Smooth muscle cell (in vitro differentiated cells): ENCODE measurements around the gene OBI1. TPM values are rescaled to one million over a fixed set of nuclear protein-coding genes. Genes with fewer than 3 reads are reported as not detected.

ENCODE experiments used
- DNase-seq: peaks from one replicate; lab custom pipeline; 2025; ENCODE audit not compliant: unreplicated experiment; lab: John Stamatoyannopoulos, UW
- H2AFZ ChIP-seq: fragments of 200-600 bp; sonication (generic); 2 replicates; pipeline ENCODE4 v1.6.0; 2016; ENCODE audit warnings: antibody characterized with exemption, low read depth, mild to moderate bottlenecking
- H3F3A ChIP-seq: fragments of 200-600 bp; sonication (generic); 2 replicates; pipeline ENCODE4 v1.6.0; 2017; ENCODE audit warnings: antibody characterized with exemption, low read depth
- H3K27ac ChIP-seq: fragments of 200-600 bp; sonication (generic); 2 replicates; pipeline ENCODE4 v1.5.1; 2016; ENCODE audit warnings: low read depth, mild to moderate bottlenecking
- H3K27me3 ChIP-seq: fragments of 200-600 bp; sonication (generic); 2 replicates; pipeline ENCODE4 v1.6.1; 2016; ENCODE audit warnings: low read depth, mild to moderate bottlenecking
- H3K36me3 ChIP-seq: fragments of 200-600 bp; sonication (generic); 2 replicates; pipeline ENCODE4 v1.5.1; 2016; ENCODE audit warnings: low read depth
- H3K4me1 ChIP-seq: fragments of 200-600 bp; sonication (generic); 2 replicates; pipeline ENCODE4 v1.5.1; 2016; ENCODE audit warnings: low read depth
- H3K4me2 ChIP-seq: fragments of 200-600 bp; sonication (generic); 2 replicates; pipeline ENCODE4 v1.6.0; 2016; ENCODE audit warnings: mild to moderate bottlenecking
- H3K4me3 ChIP-seq: fragments of 200-600 bp; sonication (generic); 2 replicates; pipeline ENCODE4 v1.5.1; 2016; ENCODE audit warnings: mild to moderate bottlenecking
- H3K79me2 ChIP-seq: fragments of 200-600 bp; sonication (generic); 2 replicates; pipeline ENCODE4 v1.6.0; 2016; ENCODE audit warnings: low read depth, mild to moderate bottlenecking
- H3K9ac ChIP-seq: fragments of 200-600 bp; sonication (generic); 2 replicates; pipeline ENCODE4 v1.6.0; 2016; ENCODE audit warnings: low read depth
- H3K9me3 ChIP-seq: fragments of 200-600 bp; sonication (generic); replicated peaks from 2 replicates; pipeline ENCODE4 v1.5.1; 2016; ENCODE audit warnings: low read depth
- H4K20me1 ChIP-seq: fragments of 200-600 bp; sonication (generic); 2 replicates; pipeline ENCODE4 v1.6.0; 2016; ENCODE audit warnings: low read depth
- WGBS: methylation state at CpG from one replicate; pipeline ENCODE4 v1.1.7; 2016; ENCODE audit warnings: low lambda C conversion rate; 5-methylcytosine and 5-hydroxymethylcytosine counted together
- polyA plus RNA-seq: library from polyadenylated mRNA; unstranded; fragments of >200 nt; fragmentation: Nextera tagmentation; extraction: Ambion mirVana; gene quantifications from 2 replicates; pipeline ENCODE4 v1.2.1, GENCODE V29; 2016
- total RNA-seq: library from RNA; depleted of rRNA; stranded (reverse); fragments of >200 nt; gene quantifications from 2 replicates; pipeline ENCODE4 v1.2.3, GENCODE V29; 2014
- TF ChIP-seq, protein P1 (sequence below): fragments of 200-600 bp; sonication (generic); IDR thresholded peaks from 2 replicates; pipeline ENCODE4 v1.5.1; 2017; ENCODE audit warnings: borderline replicate concordance, mild to moderate bottlenecking, antibody characterized with exemption; ENCODE audit not compliant: insufficient read depth, poor library complexity, severe bottlenecking

The OBI1 gene
- total and polyA plus RNA-seq, 2 experiments from 2014 or later, result 7.0 to 15.2 TPM

DNA sequence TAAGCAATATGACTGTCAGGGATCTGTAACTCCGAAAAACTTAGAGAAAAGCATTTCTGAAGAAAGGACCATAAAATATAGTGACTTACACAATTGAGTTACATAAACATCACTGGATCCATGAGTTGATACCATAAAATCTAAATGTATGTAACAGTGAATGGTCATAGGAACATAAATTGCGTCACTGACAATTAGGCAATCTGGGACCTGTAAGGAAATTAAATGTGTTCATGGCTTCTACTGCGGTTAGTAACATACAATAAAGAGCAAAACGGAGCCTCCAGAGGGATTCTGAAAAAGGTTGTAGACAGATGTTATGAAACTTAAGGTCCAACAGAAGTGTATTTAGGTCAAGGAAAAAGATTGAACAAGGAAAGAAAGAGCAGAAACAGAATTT lies 82.7 kb downstream of the OBI1 start:
- no peaks in the 10 kb centered on the region for H3F3A ChIP-seq
- H3K4me1 ChIP-seq, result no peaks in the 10 kb centered on the region
- H3K9ac ChIP-seq, result no peak overlapping the region
- TF ChIP-seq, protein P1, sequence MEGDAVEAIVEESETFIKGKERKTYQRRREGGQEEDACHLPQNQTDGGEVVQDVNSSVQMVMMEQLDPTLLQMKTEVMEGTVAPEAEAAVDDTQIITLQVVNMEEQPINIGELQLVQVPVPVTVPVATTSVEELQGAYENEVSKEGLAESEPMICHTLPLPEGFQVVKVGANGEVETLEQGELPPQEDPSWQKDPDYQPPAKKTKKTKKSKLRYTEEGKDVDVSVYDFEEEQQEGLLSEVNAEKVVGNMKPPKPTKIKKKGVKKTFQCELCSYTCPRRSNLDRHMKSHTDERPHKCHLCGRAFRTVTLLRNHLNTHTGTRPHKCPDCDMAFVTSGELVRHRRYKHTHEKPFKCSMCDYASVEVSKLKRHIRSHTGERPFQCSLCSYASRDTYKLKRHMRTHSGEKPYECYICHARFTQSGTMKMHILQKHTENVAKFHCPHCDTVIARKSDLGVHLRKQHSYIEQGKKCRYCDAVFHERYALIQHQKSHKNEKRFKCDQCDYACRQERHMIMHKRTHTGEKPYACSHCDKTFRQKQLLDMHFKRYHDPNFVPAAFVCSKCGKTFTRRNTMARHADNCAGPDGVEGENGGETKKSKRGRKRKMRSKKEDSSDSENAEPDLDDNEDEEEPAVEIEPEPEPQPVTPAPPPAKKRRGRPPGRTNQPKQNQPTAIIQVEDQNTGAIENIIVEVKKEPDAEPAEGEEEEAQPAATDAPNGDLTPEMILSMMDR, result no peak
- no peaks in the 10 kb centered on the region for H3K9me3 ChIP-seq
- no peaks in the 10 kb centered on the region for H3K36me3 ChIP-seq
- H3K27me3 ChIP-seq, result peaks cover 25% of the 10 kb centered on the region
- no peak overlapping the region for H3K4me2 ChIP-seq
- no peak overlapping the region for H2AFZ ChIP-seq
- H3K4me3 ChIP-seq, result no peak overlapping the region
- H3K79me2 ChIP-seq, result no peaks in the 10 kb centered on the region
- H3K27ac ChIP-seq, result no peak overlapping the region
- 92% methylated on average over 4 of the region's 4 CpGs for WGBS
- DNase-seq, result no peak
- no peaks in the 10 kb centered on the region for H4K20me1 ChIP-seq

DNA sequence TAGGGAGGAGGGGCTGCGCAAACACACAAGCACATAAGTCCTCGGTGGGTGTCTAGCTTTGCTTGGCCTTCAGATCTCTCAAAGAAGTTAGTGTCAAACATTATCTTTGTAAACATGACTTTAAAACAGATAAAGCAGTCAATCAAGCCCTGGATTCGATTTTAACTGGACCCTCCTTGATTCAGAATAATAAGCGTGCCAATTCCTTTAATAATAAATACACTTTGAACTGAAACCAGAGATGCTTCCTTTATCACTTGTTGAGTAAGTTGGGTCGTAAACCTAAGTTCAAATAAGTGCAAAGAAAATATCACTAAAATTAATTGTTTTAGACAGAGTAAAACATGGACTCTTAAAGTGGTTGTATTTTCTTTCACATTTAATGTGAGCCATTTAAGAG lies 86.5 kb downstream of the OBI1 start:
- TF ChIP-seq, protein P1, result no peak
- Histone ChIP-seq H3K27me3 (peaks cover 8% of the 10 kb centered on the region), H3K4me1 (no peaks in the 10 kb centered on the region), H3K36me3 (no peaks in the 10 kb centered on the region), H3K27ac (no peak overlapping the region), H3K9me3 (no peaks in the 10 kb centered on the region), H3K4me3 (no peak overlapping the region), H2AFZ (no peak overlapping the region), H3K9ac (no peak overlapping the region), H3F3A (no peaks in the 10 kb centered on the region), H4K20me1 (no peaks in the 10 kb centered on the region), H3K79me2 (no peaks in the 10 kb centered on the region), H3K4me2 (no peak overlapping the region)
- DNase-seq, result no peak
- 85% methylated on average over 5 of the region's 5 CpGs for WGBS

DNA sequence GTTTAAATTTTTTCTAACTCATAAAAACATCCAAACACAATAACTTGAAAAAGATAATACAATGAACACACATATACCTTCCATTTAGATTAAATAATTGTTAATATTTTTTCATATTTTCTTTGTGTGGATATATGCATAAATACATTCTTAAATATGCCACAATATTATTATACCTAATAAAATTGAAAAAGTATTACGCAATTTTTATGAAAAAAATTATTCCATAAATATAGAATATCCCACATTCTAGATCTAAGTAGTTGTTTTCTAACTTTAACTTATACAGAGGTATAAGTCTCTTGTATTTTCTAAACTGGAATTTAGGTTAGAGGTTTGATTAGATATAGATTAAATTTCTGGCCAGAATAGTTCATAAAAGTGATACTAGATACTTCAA lies 89.9 kb downstream of the OBI1 start:
- Histone ChIP-seq H3K79me2 (no peaks in the 10 kb centered on the region), H3K4me3 (no peak overlapping the region)
- TF ChIP-seq, protein P1, result no peak

DNA sequence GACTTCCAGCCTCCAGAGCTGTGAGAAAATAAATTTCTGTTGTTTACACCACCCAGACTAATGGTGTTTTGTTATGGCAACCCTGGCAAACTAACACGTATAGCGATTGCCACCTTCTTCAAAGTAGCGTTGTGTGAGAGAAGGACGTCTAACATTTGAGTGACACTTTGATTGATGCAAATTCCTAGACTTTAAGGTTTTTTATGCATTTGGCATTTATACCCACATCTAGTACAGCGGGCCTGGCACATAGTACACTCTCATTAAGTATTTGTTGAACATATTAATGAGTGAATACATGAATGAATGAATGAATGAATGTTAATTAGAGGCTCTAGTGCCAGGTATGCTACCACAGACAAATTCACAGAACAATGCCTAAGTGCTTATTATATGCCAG lies 92.3 kb downstream of the OBI1 start:
- Histone ChIP-seq H3K36me3 (no peaks in the 10 kb centered on the region), H3K4me1 (no peaks in the 10 kb centered on the region), H3K9ac (no peak overlapping the region), H3F3A (no peaks in the 10 kb centered on the region), H3K27ac (no peak overlapping the region), H3K9me3 (no peaks in the 10 kb centered on the region), H3K4me3 (no peak overlapping the region), H3K27me3 (peaks cover 13% of the 10 kb centered on the region), H2AFZ (no peak overlapping the region), H4K20me1 (no peaks in the 10 kb centered on the region), H3K4me2 (no peak overlapping the region), H3K79me2 (no peaks in the 10 kb centered on the region)
- 88% methylated on average over 5 of the region's 5 CpGs for WGBS
- DNase-seq, result no peak
- TF ChIP-seq, protein P1, result no peak

More for the DNA sequence above, 89.9 kb downstream of the OBI1 start:
- Histone ChIP-seq H3K4me1 (no peaks in the 10 kb centered on the region), H3K4me2 (no peak overlapping the region), H3K9me3 (no peaks in the 10 kb centered on the region), H3K27me3 (peaks cover 4% of the 10 kb centered on the region), H3K27ac (no peak overlapping the region), H2AFZ (no peak overlapping the region), H4K20me1 (no peaks in the 10 kb centered on the region), H3K9ac (no peak overlapping the region), H3F3A (no peaks in the 10 kb centered on the region), H3K36me3 (no peaks in the 10 kb centered on the region)
- no peak for DNase-seq
- 76% methylated on average over 1 of the region's 1 CpG for WGBS

Other genes starting within 250 kb of the OBI1 start
- not detected in 2 replicates for gene POU4F1, start 55.6 kb downstream of the OBI1 start, total RNA-seq
- not detected in 2 replicates for gene POU4F1, start 55.6 kb downstream of the OBI1 start, polyA plus RNA-seq